ENCODE data around the gene AK8. TPM values are rescaled to one million over a fixed set of nuclear protein-coding genes. Genes with fewer than 3 reads are reported as not detected.

AK8 gene
- total RNA-seq, 1 donor from 2014 or later, result 2.1 TPM

DNA sequence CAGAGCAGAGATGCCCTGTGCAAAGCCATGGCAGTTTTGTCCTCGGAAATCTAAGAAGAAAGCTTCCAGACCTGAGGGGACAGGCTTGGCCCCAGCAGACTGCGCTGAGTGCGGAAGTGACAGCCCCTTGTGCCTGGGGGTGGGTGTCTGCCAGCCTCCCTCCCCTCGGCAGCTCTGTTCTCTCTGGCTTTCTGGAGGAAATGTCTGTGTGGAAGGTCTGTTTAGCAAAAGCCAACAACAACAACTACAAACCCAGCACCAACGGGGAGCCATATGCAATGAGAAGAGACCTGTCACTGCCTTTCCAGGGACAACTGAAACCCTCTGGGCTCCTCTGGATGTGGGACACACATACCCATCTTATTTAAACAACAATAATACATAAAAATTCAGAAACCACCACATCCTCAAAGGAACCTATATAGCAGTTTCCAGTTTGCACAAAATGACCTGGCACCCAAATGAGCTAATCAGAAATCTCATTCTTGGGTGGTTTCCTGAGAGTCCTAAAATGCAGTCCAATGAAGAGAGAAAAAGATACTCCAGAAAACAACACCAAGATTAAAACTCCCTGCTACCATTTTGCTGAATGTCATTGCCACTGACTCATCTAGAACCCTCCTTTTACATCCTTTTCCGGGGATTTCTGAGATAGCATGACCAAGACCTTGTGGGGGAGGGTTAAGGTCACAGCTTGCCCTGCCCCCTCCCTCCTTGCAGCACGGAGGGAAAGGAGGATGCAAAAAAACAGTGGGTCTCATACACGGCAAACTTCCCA, 97.7 kb downstream of the AK8 start:
- Mint-ChIP-seq H3K4me1 (peaks cover 30% of the 10 kb centered on the region), H3K9me3 (no peaks in the 10 kb centered on the region), H3K4me3 (no peak overlapping the region), H3K36me3 (peaks cover 1% of the 10 kb centered on the region), H3K27ac (no peak overlapping the region), H3K27me3 (ENCODE audit: low read depth) (peaks cover 1% of the 10 kb centered on the region)
- TF ChIP-seq, protein P1, sequence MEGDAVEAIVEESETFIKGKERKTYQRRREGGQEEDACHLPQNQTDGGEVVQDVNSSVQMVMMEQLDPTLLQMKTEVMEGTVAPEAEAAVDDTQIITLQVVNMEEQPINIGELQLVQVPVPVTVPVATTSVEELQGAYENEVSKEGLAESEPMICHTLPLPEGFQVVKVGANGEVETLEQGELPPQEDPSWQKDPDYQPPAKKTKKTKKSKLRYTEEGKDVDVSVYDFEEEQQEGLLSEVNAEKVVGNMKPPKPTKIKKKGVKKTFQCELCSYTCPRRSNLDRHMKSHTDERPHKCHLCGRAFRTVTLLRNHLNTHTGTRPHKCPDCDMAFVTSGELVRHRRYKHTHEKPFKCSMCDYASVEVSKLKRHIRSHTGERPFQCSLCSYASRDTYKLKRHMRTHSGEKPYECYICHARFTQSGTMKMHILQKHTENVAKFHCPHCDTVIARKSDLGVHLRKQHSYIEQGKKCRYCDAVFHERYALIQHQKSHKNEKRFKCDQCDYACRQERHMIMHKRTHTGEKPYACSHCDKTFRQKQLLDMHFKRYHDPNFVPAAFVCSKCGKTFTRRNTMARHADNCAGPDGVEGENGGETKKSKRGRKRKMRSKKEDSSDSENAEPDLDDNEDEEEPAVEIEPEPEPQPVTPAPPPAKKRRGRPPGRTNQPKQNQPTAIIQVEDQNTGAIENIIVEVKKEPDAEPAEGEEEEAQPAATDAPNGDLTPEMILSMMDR (IDR thresholded peaks at IDR 0.05; ENCODE audit: unreplicated experiment), result no peak
- peak in 1 of 2 experiments; percentile 33 for DNase-seq (ENCODE audit: low spot score in 2 of 2, unreplicated experiment in 2 of 2)

DNA sequence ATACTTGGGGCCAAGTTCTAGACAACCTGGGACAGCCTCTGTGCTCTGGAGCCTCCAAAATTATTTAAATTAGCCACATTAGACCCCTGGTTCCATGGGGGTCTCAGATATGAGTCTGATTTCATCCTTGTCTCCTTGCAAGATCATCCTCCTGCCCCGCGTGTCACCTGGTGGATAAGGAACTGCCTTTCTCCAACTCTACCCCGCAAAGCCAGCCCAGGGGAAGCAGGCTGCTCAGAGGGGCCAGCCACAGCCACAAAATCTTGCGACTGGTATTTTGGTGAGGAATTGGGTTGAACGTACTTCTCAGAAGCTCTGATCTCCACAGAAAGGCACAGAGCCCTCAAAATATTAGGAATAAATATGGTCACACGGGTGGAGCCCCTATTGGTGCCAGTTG, 101.2 kb downstream of the AK8 start:
- peaks cover 4% of the 10 kb centered on the region for H3K36me3 Mint-ChIP-seq
- H3K27me3 Mint-ChIP-seq (ENCODE audit: low read depth), result no peaks in the 10 kb centered on the region
- TF ChIP-seq, protein P1 (IDR thresholded peaks at IDR 0.05; ENCODE audit: unreplicated experiment), result no peak
- no peak overlapping the region for H3K4me3 Mint-ChIP-seq
- H3K9me3 Mint-ChIP-seq, result peaks cover 10% of the 10 kb centered on the region
- H3K27ac Mint-ChIP-seq, result no peak overlapping the region
- H3K4me1 Mint-ChIP-seq, result peaks cover 17% of the 10 kb centered on the region
- DNase-seq (ENCODE audit: low spot score in 2 of 2, unreplicated experiment in 2 of 2), result no peak

DNA sequence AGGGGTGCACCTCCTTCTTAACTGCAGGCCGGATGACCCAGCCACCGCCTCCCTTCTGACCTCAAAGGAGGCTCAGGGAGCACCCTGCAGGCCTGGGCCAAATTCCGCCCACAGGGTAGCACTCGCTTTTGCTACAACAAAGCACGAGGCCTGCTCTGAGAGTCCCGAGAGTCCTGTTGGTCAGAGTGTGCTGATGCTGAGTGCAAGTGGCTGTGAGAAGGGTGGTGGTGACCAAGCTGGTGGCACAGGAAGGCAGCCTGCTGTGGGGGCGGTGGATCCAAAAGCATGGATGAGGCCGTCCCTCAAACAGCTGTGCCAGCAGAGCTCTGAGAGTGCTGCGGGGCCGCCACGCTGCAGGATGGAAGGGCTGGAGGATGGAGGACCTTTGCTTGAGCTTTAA, 101.8 kb downstream of the AK8 start:
- H3K9me3 Mint-ChIP-seq, result peaks cover 15% of the 10 kb centered on the region
- peak in 1 of 2 experiments; percentile 29 for DNase-seq (ENCODE audit: low spot score in 2 of 2, unreplicated experiment in 2 of 2)
- peaks cover 13% of the 10 kb centered on the region for H3K4me1 Mint-ChIP-seq
- H3K27ac Mint-ChIP-seq, result no peak overlapping the region
- no peaks in the 10 kb centered on the region for H3K27me3 Mint-ChIP-seq (ENCODE audit: low read depth)
- TF ChIP-seq, protein P1 (IDR thresholded peaks at IDR 0.05; ENCODE audit: unreplicated experiment), result no peak
- H3K4me3 Mint-ChIP-seq, result no peak overlapping the region
- H3K36me3 Mint-ChIP-seq, result peaks cover 7% of the 10 kb centered on the region

DNA sequence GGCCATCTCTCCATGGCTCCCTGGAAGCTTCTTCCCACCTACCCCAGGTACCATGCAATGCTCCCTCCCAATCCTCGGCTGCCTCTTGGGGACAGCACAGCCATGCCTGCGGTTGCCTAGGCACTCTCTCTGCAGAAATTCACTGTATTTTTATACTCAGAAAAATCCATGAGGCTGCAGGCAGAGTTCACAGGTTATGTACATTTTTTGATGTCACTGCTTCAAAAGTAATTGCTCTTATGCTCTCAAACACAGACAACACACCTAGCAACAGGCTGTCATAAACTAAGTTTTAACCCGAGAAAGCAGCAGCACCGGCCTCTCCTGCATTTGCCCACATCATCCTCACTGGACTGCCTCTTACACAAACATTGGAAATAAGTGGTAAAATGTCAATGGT, 102.4 kb downstream of the AK8 start:
- peaks cover 15% of the 10 kb centered on the region for H3K9me3 Mint-ChIP-seq
- DNase-seq (ENCODE audit: low spot score in 2 of 2, unreplicated experiment in 2 of 2), result peak in 1 of 2 experiments; percentile 20
- H3K36me3 Mint-ChIP-seq, result peaks cover 7% of the 10 kb centered on the region
- H3K4me1 Mint-ChIP-seq, result peaks cover 11% of the 10 kb centered on the region
- no peak overlapping the region for H3K27ac Mint-ChIP-seq
- no peak overlapping the region for H3K4me3 Mint-ChIP-seq
- TF ChIP-seq, protein P1 (IDR thresholded peaks at IDR 0.05; ENCODE audit: unreplicated experiment), result no peak
- no peaks in the 10 kb centered on the region for H3K27me3 Mint-ChIP-seq (ENCODE audit: low read depth)

DNA sequence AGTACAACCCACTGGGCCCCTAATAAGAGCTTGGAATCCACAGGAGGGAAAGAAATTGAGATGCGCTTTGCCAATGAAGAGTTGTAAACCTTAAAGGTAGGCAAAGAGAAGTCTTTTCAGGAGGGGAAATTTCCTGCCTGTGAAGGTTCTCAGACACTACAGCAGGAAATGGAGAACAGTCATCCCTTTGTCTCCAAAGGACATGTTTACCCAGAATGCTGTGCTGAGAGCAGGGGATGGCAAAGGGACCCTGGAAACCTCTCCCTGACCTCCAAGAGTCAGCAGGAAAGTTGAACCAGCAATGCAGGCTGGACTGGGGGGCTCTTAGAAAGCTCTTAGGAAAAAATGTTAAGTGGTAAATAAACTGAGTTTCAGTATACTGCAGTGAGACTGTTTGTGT, 103.2 kb downstream of the AK8 start:
- Mint-ChIP-seq H3K27me3 (ENCODE audit: low read depth) (no peaks in the 10 kb centered on the region), H3K27ac (no peak overlapping the region), H3K9me3 (peaks cover 15% of the 10 kb centered on the region), H3K4me3 (no peak overlapping the region), H3K36me3 (peaks cover 7% of the 10 kb centered on the region), H3K4me1 (peaks cover 7% of the 10 kb centered on the region)
- TF ChIP-seq, protein P1 (IDR thresholded peaks at IDR 0.05; ENCODE audit: unreplicated experiment), result no peak
- DNase-seq (ENCODE audit: low spot score in 2 of 2, unreplicated experiment in 2 of 2), result no peak
